SW480 (cell line): Measurements from ENCODE around the gene DPP6.
"Not testable (repeated sequence)": the region's sequence is repeated elsewhere in the genome, so short reads cannot be mapped to it uniquely, and the experiment has no call there.

Experiments
- DNase-seq: peaks from one replicate; pipeline ENCODE4 v3.0.0-alpha.2; 2016; ENCODE audit warnings: low spot score

Gene DPP6

GRCh38 chr7:154051643-154052529 is at the start of gene DPP6:
DPP6 (plus strand) TSS chr7:154052398.
- DNase-seq, result not testable (repeated sequence)

- DNase-seq, result not testable (repeated sequence)
These were observed 42.7 kb upstream of the DPP6 start for GRCh38 chr7:154009423-154009911.

DNA sequence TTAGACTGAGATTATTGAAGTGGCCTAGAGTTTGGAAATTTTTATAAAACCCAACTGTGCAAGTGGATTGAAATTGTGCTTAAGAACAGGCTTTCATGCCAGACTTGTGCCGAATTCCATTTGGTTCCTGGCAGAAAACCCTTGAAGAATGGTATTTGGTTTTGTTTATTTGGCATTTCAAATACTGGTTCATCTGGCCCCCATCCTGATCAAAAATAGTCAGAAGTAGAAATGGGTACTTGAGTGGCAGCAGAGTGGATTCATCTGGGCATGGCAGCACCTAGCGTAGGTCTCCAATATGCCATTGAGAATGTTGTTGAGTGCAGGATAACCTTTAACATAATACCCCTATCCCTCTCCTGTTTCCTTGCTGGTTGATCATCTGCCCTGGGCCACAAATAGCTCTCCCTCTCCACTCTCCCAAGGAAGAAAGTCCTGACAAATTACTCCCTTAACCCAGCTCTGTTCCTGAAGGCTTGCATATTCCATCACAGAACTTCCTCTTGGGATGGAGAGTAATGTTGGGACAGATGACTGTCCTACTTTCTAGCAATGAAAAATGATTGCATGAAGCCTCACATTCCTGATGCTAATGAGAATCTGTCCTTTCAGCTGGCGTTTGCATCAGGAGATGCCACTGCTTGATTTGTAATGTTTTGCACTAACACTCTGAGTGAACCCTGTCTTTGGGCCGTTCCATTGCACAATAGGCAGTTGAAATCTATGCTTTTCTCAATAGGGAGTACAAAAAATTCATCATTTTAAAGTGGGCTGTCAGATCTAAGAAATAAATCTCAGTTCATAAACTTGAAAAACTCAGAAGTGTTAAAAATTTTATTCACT is 41.3 kb upstream of the DPP6 start:
- not testable (repeated sequence) for DNase-seq

GRCh38 chr7:154012800-154013199 is 39.4 kb upstream of the DPP6 start:
- DNase-seq, result not testable (repeated sequence)

DNA sequence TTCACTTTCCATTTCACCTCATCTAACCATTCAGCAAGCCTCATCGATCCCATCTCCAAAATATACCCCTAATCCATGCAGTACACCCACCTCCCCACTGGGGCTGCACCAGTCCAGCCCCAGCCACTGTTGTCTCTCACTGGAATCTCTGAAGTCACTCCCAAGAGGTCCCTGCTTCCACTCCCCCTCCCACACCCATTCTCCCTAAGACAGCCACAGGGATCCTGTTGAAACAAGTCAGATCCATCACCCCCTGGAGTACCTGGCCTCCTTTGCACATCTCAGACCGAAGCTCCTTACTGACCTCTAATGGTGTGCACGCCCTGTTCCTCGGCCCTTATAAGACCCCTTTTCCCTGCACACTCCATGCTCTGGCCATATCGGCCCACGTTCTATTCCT is 36.6 kb upstream of the DPP6 start:
- DNase-seq, result not testable (repeated sequence)

- DNase-seq, result not testable (repeated sequence)
These were observed 33.8 kb upstream of the DPP6 start for GRCh38 chr7:154018354-154018753.

GRCh38 chr7:154027805-154028204 is 24.4 kb upstream of the DPP6 start:
- not testable (repeated sequence) for DNase-seq

GRCh38 chr7:154030476-154031080 is 21.6 kb upstream of the DPP6 start:
- not testable (repeated sequence) for DNase-seq

- DNase-seq, result not testable (repeated sequence)
These were observed 12.6 kb upstream of the DPP6 start for GRCh38 chr7:154039466-154040165.

DNA sequence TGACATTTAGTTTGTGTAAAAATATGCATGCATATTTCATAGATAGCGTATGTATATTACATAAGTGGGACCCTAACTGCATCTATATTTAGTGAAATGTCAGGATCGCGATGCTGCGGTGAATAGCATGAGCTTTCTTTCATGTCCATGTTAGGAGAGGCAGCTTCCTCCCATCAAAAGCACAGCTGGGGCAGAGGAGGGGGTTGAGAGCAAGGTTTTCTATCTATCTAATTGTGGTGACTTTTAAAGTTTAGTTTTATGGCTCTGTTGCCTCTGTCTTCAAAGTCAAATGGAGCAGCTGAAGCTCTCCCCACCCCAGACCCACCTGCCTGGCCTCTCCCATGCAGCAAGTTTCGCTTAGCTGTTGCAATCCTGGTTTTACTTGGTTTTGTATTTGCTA is 1.8 kb upstream of the DPP6 start:
- DNase-seq, result not testable (repeated sequence)

DNA sequence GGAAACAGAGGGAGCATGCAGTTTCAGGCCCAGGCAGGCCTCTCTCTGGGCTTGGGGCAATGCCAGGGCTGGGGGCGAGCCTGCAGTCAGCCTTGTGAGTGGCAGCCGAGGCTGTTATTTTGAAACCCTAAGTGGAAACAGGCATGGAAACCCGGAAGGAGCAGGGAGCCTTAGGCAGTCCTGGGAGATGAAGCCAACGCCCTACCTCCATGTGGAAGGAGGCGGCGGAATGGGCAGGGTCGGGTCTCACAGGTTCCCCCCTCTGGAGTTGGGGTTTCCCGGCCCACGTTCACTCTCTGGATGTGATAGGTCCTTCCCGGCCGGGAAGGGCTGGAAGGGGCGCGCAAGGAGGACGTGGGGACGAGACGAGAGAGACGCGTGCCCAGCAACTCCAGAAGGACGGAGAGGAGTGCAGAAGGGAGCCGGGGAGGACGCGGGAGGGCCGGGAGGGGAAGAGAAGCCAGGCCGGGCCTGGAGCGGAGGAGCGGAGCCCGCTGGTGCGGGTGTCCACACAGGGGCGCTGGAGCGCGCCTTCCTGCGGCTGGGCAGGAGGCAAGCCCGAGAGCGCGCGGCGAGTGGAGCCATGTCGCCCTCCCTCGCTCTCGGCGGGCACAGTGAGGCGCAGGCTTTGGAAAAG is 1.1 kb upstream of the DPP6 start:
- not testable (repeated sequence) for DNase-seq

DNA sequence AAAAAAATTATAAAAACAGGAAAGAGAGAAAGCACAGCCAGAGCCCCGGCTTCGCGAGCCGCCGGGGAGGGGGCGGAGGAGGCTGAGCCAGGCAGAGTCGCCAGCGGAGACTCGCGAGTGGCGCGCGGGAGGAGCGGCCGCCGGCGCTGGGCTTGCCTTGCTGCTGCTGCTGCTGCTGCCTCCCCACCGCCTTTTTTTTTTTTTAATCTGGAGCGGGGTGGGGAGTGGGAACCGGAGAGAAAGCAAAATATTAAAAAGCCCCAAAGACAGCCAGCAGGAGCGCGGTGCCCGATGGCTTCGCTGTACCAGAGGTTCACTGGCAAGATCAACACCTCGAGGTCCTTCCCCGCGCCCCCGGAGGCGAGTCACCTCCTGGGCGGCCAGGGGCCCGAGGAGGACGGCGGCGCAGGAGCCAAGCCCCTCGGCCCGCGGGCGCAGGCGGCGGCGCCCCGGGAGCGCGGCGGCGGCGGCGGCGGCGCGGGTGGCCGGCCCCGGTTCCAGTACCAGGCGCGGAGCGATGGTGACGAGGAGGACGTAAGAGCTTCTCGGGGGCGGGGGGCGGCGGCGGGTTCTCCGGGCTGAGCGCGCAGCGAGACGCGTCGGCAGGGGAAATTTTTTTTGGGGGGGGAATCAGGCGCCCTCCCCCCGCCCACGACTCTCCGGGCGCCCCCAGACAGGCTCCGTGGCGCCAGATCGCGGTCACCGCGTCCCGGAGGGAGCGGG is 493 bp downstream of the DPP6 start:
- not testable (repeated sequence) for DNase-seq

GRCh38 chr7:154053466-154054312 is 1.5 kb downstream of the DPP6 start:
- DNase-seq, result not testable (repeated sequence)

GRCh38 chr7:154054664-154055063 is 2.5 kb downstream of the DPP6 start:
- DNase-seq, result not testable (repeated sequence)

DNA sequence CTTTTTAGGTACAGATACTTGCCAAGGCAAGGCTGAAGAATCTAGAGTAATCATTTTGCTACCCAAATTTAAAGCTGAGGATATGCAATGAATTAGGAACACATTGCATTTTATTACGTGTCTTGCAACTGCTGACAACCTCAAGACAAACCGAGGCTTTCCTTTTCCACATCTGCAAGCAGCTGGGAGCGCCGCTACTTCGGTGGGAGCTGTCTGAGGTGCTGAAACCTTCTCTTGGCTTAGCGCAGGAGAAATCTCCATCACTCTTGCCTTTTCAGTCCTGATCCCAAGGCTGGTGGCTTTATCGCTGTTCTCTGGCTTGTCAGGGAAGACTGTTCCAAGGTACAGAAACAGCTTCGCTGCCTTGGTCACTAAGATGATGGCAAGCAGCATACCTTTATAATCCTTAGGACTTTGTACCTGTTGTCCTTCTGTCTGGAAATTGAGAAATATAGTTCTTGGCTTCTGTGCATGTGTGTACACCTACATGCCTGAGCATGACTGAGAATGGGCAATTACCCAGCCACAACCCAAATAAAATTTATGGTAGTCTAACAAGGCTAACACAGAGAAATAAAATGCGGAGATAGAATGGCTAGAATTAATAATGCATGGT is 3.4 kb downstream of the DPP6 start:
- peak; percentile 36 for DNase-seq

GRCh38 chr7:154058783-154059182 is 6.6 kb downstream of the DPP6 start:
- not testable (repeated sequence) for DNase-seq

- DNase-seq, result not testable (repeated sequence)
These were observed 8.4 kb downstream of the DPP6 start for GRCh38 chr7:154060551-154060950.

GRCh38 chr7:154071833-154072232 is 19.6 kb downstream of the DPP6 start:
- peak; percentile 31 for DNase-seq
